SU-DHL-6 (cell line): Measurements from ENCODE around the gene ID2.

Source experiments
- EZH2phosphoT487 ChIP-seq: fragments of 200-600 bp; sonication (generic), shearing (Covaris generic); conservative IDR thresholded peaks from 2 replicates; pipeline ENCODE4 v1.6.1; 2018; ENCODE audit warnings: mild to moderate bottlenecking, antibody characterized with exemption, low read length, moderate library complexity, mixed read lengths
- TF ChIP-seq, protein P1 (sequence below): fragments of 200-600 bp; sonication (generic); IDR thresholded peaks from one replicate; pipeline ENCODE4 v1.5.1; 2017; ENCODE audit warnings: antibody characterized with exemption, mild to moderate bottlenecking, low read length, moderate library complexity; ENCODE audit not compliant: insufficient read depth, poor library complexity, severe bottlenecking

DNA sequence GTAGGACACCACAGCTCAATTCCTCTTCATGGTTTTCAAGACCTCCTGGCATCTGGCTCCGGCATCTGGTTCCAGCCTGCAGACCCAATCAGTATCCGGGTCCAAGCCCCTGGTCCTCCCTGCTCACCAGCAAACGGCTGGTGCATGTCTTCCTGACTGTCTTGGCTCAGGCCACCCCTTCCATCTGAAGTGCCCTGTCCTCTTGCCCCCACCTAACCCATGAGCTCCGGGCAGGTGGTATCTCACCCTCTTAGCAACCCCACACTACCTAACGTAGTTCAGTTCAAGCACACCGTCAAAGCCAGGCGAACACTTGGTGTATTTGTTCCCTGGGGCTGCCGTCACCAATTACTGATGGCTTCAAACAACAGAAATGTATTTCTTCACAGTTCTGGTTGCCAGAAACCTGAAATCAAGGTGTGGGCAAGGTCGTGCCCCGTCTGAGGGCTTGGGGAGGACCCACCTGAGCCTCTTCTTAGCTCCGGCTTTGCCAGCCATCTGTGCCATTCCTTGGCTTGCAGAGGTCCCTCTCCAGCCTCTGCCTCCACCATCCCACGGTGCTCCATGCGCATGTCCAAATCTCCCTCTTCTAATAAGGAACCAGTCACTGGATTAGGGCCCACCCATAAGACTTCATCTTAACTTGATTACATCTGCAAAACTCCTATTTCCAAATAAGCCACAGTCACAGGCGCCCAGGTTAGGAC, 47.2 kb upstream of the ID2 start:
- TF ChIP-seq, protein P1, sequence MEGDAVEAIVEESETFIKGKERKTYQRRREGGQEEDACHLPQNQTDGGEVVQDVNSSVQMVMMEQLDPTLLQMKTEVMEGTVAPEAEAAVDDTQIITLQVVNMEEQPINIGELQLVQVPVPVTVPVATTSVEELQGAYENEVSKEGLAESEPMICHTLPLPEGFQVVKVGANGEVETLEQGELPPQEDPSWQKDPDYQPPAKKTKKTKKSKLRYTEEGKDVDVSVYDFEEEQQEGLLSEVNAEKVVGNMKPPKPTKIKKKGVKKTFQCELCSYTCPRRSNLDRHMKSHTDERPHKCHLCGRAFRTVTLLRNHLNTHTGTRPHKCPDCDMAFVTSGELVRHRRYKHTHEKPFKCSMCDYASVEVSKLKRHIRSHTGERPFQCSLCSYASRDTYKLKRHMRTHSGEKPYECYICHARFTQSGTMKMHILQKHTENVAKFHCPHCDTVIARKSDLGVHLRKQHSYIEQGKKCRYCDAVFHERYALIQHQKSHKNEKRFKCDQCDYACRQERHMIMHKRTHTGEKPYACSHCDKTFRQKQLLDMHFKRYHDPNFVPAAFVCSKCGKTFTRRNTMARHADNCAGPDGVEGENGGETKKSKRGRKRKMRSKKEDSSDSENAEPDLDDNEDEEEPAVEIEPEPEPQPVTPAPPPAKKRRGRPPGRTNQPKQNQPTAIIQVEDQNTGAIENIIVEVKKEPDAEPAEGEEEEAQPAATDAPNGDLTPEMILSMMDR = no peak
- TF ChIP-seq EZH2phosphoT487 = no peak
